Hepatocyte (in vitro differentiated cells): ENCODE results near the gene WSCD2. TPM values are rescaled to one million over a fixed set of nuclear protein-coding genes. Genes with fewer than 3 reads are reported as not detected.

Experiments
- DNase-seq: peaks from one replicate; pipeline ENCODE4 v3.0.0-alpha.2; 2016; ENCODE audit warnings: low spot score
- H2AFZ ChIP-seq: fragments of 200-600 bp; sonication (generic); 2 replicates; pipeline ENCODE4 v1.6.0; 2016; ENCODE audit warnings: antibody characterized with exemption, mild to moderate bottlenecking
- H3K27ac ChIP-seq: fragments of 200-600 bp; sonication (generic); 2 replicates; pipeline ENCODE4 v1.5.1; 2016; ENCODE audit warnings: mild to moderate bottlenecking
- H3K27me3 ChIP-seq: fragments of 200-600 bp; sonication (generic); 2 replicates; pipeline ENCODE4 v1.6.1; 2016
- H3K36me3 ChIP-seq: fragments of 200-600 bp; sonication (generic); replicated peaks from 2 replicates; pipeline ENCODE4 v1.5.1; 2016; ENCODE audit warnings: low read depth; ENCODE audit not compliant: insufficient read depth
- H3K4me1 ChIP-seq: fragments of 200-600 bp; sonication (generic); 2 replicates; pipeline ENCODE4 v1.5.1; 2016; ENCODE audit warnings: mild to moderate bottlenecking, moderate library complexity; ENCODE audit not compliant: insufficient read depth
- H3K4me2 ChIP-seq: fragments of 200-600 bp; sonication (generic); 2 replicates; pipeline ENCODE4 v1.6.0; 2016
- H3K4me3 ChIP-seq: fragments of 200-600 bp; sonication (generic); 2 replicates; pipeline ENCODE4 v1.5.1; 2016; ENCODE audit warnings: mild to moderate bottlenecking
- H3K79me2 ChIP-seq: fragments of 200-600 bp; sonication (generic); 2 replicates; pipeline ENCODE4 v1.6.0; 2017; ENCODE audit warnings: mild to moderate bottlenecking
- H3K9me2 ChIP-seq: fragments of 200-600 bp; sonication (generic); replicated peaks from 2 replicates; pipeline ENCODE4 v1.6.0; 2017; ENCODE audit warnings: mild to moderate bottlenecking; ENCODE audit not compliant: insufficient read depth
- H3K9me3 ChIP-seq: fragments of 200-600 bp; sonication (generic); 2 replicates; pipeline ENCODE4 v1.5.1; 2016; ENCODE audit warnings: low read depth, mild to moderate bottlenecking
- H4K20me1 ChIP-seq: fragments of 200-600 bp; sonication (generic); 2 replicates; pipeline ENCODE4 v1.6.0; 2016; ENCODE audit warnings: mild to moderate bottlenecking; ENCODE audit not compliant: insufficient read depth, poor library complexity, severe bottlenecking
- EZH2 ChIP-seq: fragments of 200-600 bp; sonication (generic); IDR thresholded peaks from 2 replicates; pipeline ENCODE4 v1.6.1; 2016; ENCODE audit warnings: antibody characterized with exemption, mild to moderate bottlenecking, borderline replicate concordance
- EZH2phosphoT487 ChIP-seq: fragments of 200-600 bp; sonication (generic); IDR thresholded peaks from one replicate; pipeline ENCODE4 v1.6.1; 2018; ENCODE audit warnings: antibody characterized with exemption, mild to moderate bottlenecking, low read depth, moderate library complexity; ENCODE audit not compliant: unreplicated experiment, severe bottlenecking
- WGBS: methylation state at CpG from one replicate; pipeline ENCODE4 v1.1.6; 2016; ENCODE audit warnings: low lambda C conversion rate; ENCODE audit errors: missing lambda C conversion rate; 5-methylcytosine and 5-hydroxymethylcytosine counted together
- polyA plus RNA-seq: library from polyadenylated mRNA; unstranded; fragments of >200 nt; fragmentation: Nextera tagmentation; extraction: Ambion mirVana; gene quantifications from 2 replicates; pipeline ENCODE4 v1.2.1, GENCODE V29; 2016
- total RNA-seq: library from RNA; depleted of rRNA; stranded (reverse); fragments of >200 nt; gene quantifications from 2 replicates; pipeline ENCODE4 v1.2.3, GENCODE V29; 2014
- TF ChIP-seq, protein P1 (sequence below): fragments of 200-600 bp; sonication (generic); IDR thresholded peaks from 2 replicates; pipeline ENCODE4 v1.5.1; 2016; ENCODE audit warnings: antibody characterized with exemption, mild to moderate bottlenecking; ENCODE audit not compliant: poor library complexity

The WSCD2 gene
- total and polyA plus RNA-seq, 2 experiments from 2014 or later = 4.2 to 4.3 TPM

DNA sequence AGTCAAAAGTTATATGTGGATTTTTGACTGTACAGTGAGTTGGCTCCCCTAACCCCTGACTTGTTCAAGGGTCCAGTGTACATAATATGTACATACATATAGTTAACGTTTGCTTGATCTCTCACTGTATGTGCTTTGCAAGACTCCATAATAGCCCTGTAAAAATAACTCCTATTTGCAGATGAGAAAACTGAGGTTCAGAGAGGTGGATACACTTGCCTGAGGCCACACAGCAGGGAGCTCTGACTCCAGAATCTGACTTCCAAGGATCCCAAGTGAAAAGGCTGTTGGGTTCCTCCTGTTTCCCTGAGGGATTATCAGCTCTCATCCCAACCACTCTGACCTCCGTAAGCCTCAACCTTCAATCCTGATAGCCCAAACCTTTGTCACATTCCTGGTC lies 168.3 kb downstream of the WSCD2 start:
- H3K4me3 ChIP-seq = no peak overlapping the region
- H3K27ac ChIP-seq = no peak overlapping the region
- H3K4me2 ChIP-seq = no peak overlapping the region
- peaks cover 7% of the 10 kb centered on the region for H3K4me1 ChIP-seq
- H2AFZ ChIP-seq = no peak overlapping the region
- WGBS = 89% methylated on average over 2 of the region's 2 CpGs
- no peaks in the 10 kb centered on the region for H3K36me3 ChIP-seq
- no peaks in the 10 kb centered on the region for H3K27me3 ChIP-seq
- H4K20me1 ChIP-seq = no peaks in the 10 kb centered on the region
- no peaks in the 10 kb centered on the region for H3K9me2 ChIP-seq
- no peaks in the 10 kb centered on the region for H3K79me2 ChIP-seq
- no peaks in the 10 kb centered on the region for H3K9me3 ChIP-seq
- TF ChIP-seq, protein P1, sequence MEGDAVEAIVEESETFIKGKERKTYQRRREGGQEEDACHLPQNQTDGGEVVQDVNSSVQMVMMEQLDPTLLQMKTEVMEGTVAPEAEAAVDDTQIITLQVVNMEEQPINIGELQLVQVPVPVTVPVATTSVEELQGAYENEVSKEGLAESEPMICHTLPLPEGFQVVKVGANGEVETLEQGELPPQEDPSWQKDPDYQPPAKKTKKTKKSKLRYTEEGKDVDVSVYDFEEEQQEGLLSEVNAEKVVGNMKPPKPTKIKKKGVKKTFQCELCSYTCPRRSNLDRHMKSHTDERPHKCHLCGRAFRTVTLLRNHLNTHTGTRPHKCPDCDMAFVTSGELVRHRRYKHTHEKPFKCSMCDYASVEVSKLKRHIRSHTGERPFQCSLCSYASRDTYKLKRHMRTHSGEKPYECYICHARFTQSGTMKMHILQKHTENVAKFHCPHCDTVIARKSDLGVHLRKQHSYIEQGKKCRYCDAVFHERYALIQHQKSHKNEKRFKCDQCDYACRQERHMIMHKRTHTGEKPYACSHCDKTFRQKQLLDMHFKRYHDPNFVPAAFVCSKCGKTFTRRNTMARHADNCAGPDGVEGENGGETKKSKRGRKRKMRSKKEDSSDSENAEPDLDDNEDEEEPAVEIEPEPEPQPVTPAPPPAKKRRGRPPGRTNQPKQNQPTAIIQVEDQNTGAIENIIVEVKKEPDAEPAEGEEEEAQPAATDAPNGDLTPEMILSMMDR = no peak
- TF ChIP-seq EZH2phosphoT487 (no peak), EZH2 (no peak)
- DNase-seq = no peak

GRCh38 chr12:108297895-108298760 lies 169.0 kb downstream of the WSCD2 start:
- H3K27me3 ChIP-seq = no peaks in the 10 kb centered on the region
- no peak overlapping the region for H3K4me2 ChIP-seq
- H3K4me1 ChIP-seq = peaks cover 14% of the 10 kb centered on the region
- no peaks in the 10 kb centered on the region for H4K20me1 ChIP-seq
- H3K27ac ChIP-seq = no peak overlapping the region
- H3K79me2 ChIP-seq = no peaks in the 10 kb centered on the region
- no peak overlapping the region for H2AFZ ChIP-seq
- WGBS = 82% methylated on average over 6 of the region's 6 CpGs
- no peaks in the 10 kb centered on the region for H3K36me3 ChIP-seq
- DNase-seq = no peak
- no peak overlapping the region for H3K4me3 ChIP-seq
- TF ChIP-seq, protein P1 = no peak
- no peak for TF ChIP-seq EZH2phosphoT487
- TF ChIP-seq EZH2 = no peak
- no peaks in the 10 kb centered on the region for H3K9me2 ChIP-seq
- H3K9me3 ChIP-seq = no peaks in the 10 kb centered on the region

DNA sequence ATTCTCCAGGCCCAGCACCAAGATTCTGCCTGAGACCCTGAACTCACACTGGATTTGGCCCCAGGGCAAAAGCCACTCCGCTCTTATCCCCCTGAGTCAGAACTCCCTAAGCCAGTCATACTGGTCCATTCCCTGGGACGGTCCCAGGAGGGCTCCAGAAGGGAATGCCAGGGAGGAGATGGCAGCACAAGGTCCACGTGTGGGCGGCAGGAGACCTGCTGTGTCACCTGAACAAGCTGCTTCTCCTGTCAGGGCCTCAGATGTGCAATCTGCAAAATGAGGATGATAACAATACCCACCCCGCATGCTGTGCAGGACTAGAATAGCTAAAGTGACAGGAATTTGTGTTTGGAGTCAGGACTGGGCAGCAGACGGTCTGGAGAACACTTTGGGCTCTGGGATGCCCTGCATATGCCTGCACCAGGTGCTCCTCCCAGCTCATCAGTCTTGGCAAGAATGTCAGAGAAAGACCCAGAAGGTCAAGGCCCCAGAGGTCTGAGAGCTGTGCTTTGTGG lies 169.7 kb downstream of the WSCD2 start:
- TF ChIP-seq EZH2phosphoT487 = no peak
- TF ChIP-seq EZH2 = no peak
- TF ChIP-seq, protein P1 = no peak
- no peaks in the 10 kb centered on the region for H3K79me2 ChIP-seq
- no peaks in the 10 kb centered on the region for H3K9me2 ChIP-seq
- H3K27me3 ChIP-seq = no peaks in the 10 kb centered on the region
- no peaks in the 10 kb centered on the region for H3K9me3 ChIP-seq
- no peak for DNase-seq
- 81% methylated on average over 6 of the region's 6 CpGs for WGBS
- no peak overlapping the region for H3K27ac ChIP-seq
- H4K20me1 ChIP-seq = no peaks in the 10 kb centered on the region
- no peaks in the 10 kb centered on the region for H3K36me3 ChIP-seq
- no peak overlapping the region for H3K4me2 ChIP-seq
- no peak overlapping the region for H2AFZ ChIP-seq
- no peak overlapping the region for H3K4me3 ChIP-seq
- H3K4me1 ChIP-seq = peaks cover 21% of the 10 kb centered on the region
